Endothelial cell of umbilical vein (primary cell): ENCODE data around the gene SLC8A1. TPM values are rescaled to one million over a fixed set of nuclear protein-coding genes. Genes with fewer than 3 reads are reported as not detected.

Experiments
- BruUV-seq: library from RNA; stranded (reverse); fragments of 400-500 nt; replicated peaks from 2 replicates; lab custom pipeline; 2021; lab: Mats Ljungman, UMichigan
- CTCF ChIA-PET: fragments of 300-600, 350-600 bp; sonication (Branson Sonifier 250); formaldehyde crosslinking; loops from one replicate; lab custom pipeline; 2021; ENCODE audit warnings: antibody characterized with exemption, inconsistent platforms; lab: Charles Lee
- POLR2A ChIA-PET: fragments of 300-600, 350-600 bp; sonication (Branson Sonifier 250); formaldehyde crosslinking; loops from one replicate; lab custom pipeline; 2021; ENCODE audit warnings: antibody characterized with exemption, inconsistent platforms; lab: Charles Lee
- DNase-seq: peaks from one replicate; pipeline ENCODE4 v3.0.0-alpha.2; 2011; ENCODE audit warnings: low read depth, low spot score
- FAIRE-seq: peaks from 2 replicates; lab custom pipeline; 2011; peaks lifted over from hg19 to GRCh38; lab: Jason Lieb, UNC
- H2AFZ ChIP-seq: 2 replicates; pipeline ENCODE4 v1.6.0; 2012; ENCODE audit warnings: low read depth, low read length, control low read depth, inconsistent platforms
- H3K27ac ChIP-seq: 2 replicates; pipeline ENCODE4 v1.5.1; 2011; ENCODE audit warnings: low read depth, mild to moderate bottlenecking, control low read depth, low read length, moderate library complexity; ENCODE audit not compliant: insufficient read depth
- H3K27me3 ChIP-seq, 2 experiments: 2 replicates each; pipeline versions ENCODE4 v1.6.0 to v1.6.1; 2011; ENCODE audit warnings: low read length in 2 of 2, mixed read lengths in 1 of 2; ENCODE audit not compliant: control insufficient read depth in 2 of 2, insufficient read depth in 2 of 2
- H3K36me3 ChIP-seq, 2 experiments: 2 replicates in 1 of 2; 3 replicates in 1 of 2; pipeline ENCODE4 v1.5.1; 2011; ENCODE audit warnings: low read length in 2 of 2, mild to moderate bottlenecking in 1 of 2, moderate library complexity in 1 of 2; ENCODE audit not compliant: control insufficient read depth in 2 of 2, insufficient read depth in 2 of 2; ENCODE audit errors: extremely low read depth in 1 of 2
- H3K4me1 ChIP-seq: 3 replicates; pipeline ENCODE4 v1.5.1; 2011; ENCODE audit warnings: mild to moderate bottlenecking, low read length; ENCODE audit not compliant: control insufficient read depth, insufficient read depth; ENCODE audit errors: extremely low read depth
- H3K4me2 ChIP-seq: 2 replicates; pipeline ENCODE4 v1.6.1; 2011; ENCODE audit warnings: low read length, control low read depth, mixed read lengths; ENCODE audit not compliant: insufficient read depth
- H3K4me3 ChIP-seq, 3 experiments: fragments of 200-600 bp in 1 of 3; sonication (generic), shearing (Covaris generic) in 1 of 3; replicated peaks in 1 of 3; 2 replicates each; pipeline ENCODE4 v1.5.1; 2011 to 2016; ENCODE audit warnings: control low read depth in 3 of 3, low read length in 3 of 3, mild to moderate bottlenecking in 2 of 3, inconsistent platforms in 1 of 3, low read depth in 1 of 3, moderate library complexity in 1 of 3; ENCODE audit not compliant: insufficient read depth in 1 of 3
- H3K79me2 ChIP-seq: 2 replicates; pipeline ENCODE4 v1.6.0; 2012; ENCODE audit warnings: low read length, inconsistent platforms; ENCODE audit not compliant: control insufficient read depth, insufficient read depth
- H3K9ac ChIP-seq: replicated peaks from 2 replicates; pipeline ENCODE3; 2011; ENCODE audit warnings: low read length, control low read depth; ENCODE audit not compliant: insufficient read depth; ENCODE audit errors: extremely low read depth
- H3K9me1 ChIP-seq: replicated peaks from 3 replicates; pipeline ENCODE4 v1.6.0; 2011; ENCODE audit warnings: mild to moderate bottlenecking, low read length; ENCODE audit not compliant: control insufficient read depth, insufficient read depth; ENCODE audit errors: extremely low read depth
- H3K9me3 ChIP-seq: replicated peaks from 2 replicates; pipeline ENCODE4 v1.5.1; 2012; ENCODE audit warnings: low read length, inconsistent platforms; ENCODE audit not compliant: control insufficient read depth, insufficient read depth
- H4K20me1 ChIP-seq: replicated peaks from 2 replicates; pipeline ENCODE3; 2011; ENCODE audit warnings: mild to moderate bottlenecking, low read length; ENCODE audit not compliant: control insufficient read depth, insufficient read depth; ENCODE audit errors: extremely low read depth
- CTCF ChIP-seq, 2 donors: IDR thresholded peaks; 1 replicate in 1 of 2; 2 replicates in 1 of 2; pipeline ENCODE4 v1.5.1; 2011; ENCODE audit warnings: low read length in 2 of 2, mild to moderate bottlenecking in 2 of 2, moderate library complexity in 2 of 2, control low read depth in 1 of 2, inconsistent platforms in 1 of 2, low read depth in 1 of 2; ENCODE audit not compliant: insufficient read depth in 1 of 2; ENCODE audit errors: extremely low read depth in 1 of 2
- EZH2 ChIP-seq: IDR thresholded peaks from 2 replicates; pipeline ENCODE4 v1.6.1; 2012; ENCODE audit warnings: borderline replicate concordance, low read depth, mild to moderate bottlenecking, moderate library complexity, low read length, inconsistent platforms; ENCODE audit not compliant: severe bottlenecking
- FOS ChIP-seq: IDR thresholded peaks from 2 replicates; pipeline ENCODE4 v1.6.1; 2011; ENCODE audit warnings: mild to moderate bottlenecking, low read length, moderate library complexity, borderline replicate concordance; ENCODE audit not compliant: insufficient read depth
- GATA2 ChIP-seq: IDR thresholded peaks from 2 replicates; pipeline ENCODE4 v1.7.0; 2011; ENCODE audit warnings: low read depth, mild to moderate bottlenecking, moderate library complexity, mixed read lengths, low read length; ENCODE audit not compliant: insufficient read length, insufficient read depth
- JUN ChIP-seq: IDR thresholded peaks from 2 replicates; pipeline ENCODE4 v1.6.1; 2011; ENCODE audit warnings: borderline replicate concordance, low read depth; ENCODE audit not compliant: insufficient read length, insufficient read depth
- MYC ChIP-seq: IDR thresholded peaks from one replicate; pipeline ENCODE4 v1.6.1; 2011; ENCODE audit warnings: mild to moderate bottlenecking, low read depth, low read length
- POLR2A ChIP-seq: IDR thresholded peaks from 2 replicates; pipeline ENCODE4 v1.6.1; 2012; ENCODE audit warnings: low read depth, mild to moderate bottlenecking, control low read depth, low read length
- dilution Hi-C: fragments of 300-500 bp; cut with MboI; formaldehyde crosslinking; loops from one replicate; pipeline ENCODE4 v1.15.0; 2019; ENCODE audit warnings: low sequenced_read_pairs; ENCODE audit not compliant: extremely low pct_ligation_motif_present
- intact Hi-C: fragments of 100-400 bp; cut with micrococcal nuclease; formaldehyde crosslinking; loops from one replicate; pipeline ENCODE4 v1.10.0; 2022
- polyA plus RNA-seq, 4 experiments: library from polyadenylated mRNA; depleted of rRNA in 3 of 4; stranded (reverse) in 3 of 4; unstranded in 1 of 4; fragments of >200 nt; gene quantifications; 2 replicates each; pipeline versions ENCODE4 v1.2.1 to v1.2.3, GENCODE V29; 2011 to 2012; ENCODE audit warnings: missing spikeins in 1 of 4
- total RNA-seq: library from RNA; stranded (reverse); gene quantifications from 2 replicates; pipeline ENCODE4 v1.2.3, GENCODE V29; 2021
- TF ChIP-seq, protein P1 (sequence below): IDR thresholded peaks from 2 replicates; pipeline ENCODE4 v1.6.1; 2011; ENCODE audit not compliant: insufficient read depth, insufficient read length

SLC8A1 gene
- total and polyA plus RNA-seq, 2 donors (not counting 3 experiments of a cell fraction or from before 2014, with no cell fraction given), result 0.19 to 1.8 TPM

GRCh38 chr2:40329739-40330030, 122.2 kb downstream of the SLC8A1 start:
- no TSS peak for BruUV-seq
- POLR2A ChIA-PET, result no interaction called here
- TF ChIP-seq CTCF (IDR thresholded peaks at IDR 0.05; ENCODE audit: extremely low read depth in 1 of 2, insufficient read depth in 1 of 2, low read depth in 1 of 2, low read length in 2 of 2), result no peak
- TF ChIP-seq EZH2, result no peak
- TF ChIP-seq GATA2, result no peak
- no peak for TF ChIP-seq FOS
- no peak for TF ChIP-seq JUN
- TF ChIP-seq, protein P1, sequence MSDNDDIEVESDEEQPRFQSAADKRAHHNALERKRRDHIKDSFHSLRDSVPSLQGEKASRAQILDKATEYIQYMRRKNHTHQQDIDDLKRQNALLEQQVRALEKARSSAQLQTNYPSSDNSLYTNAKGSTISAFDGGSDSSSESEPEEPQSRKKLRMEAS, result no peak
- no peak for TF ChIP-seq POLR2A
- no peak for TF ChIP-seq MYC
- Histone ChIP-seq H2AFZ (no peak overlapping the region), H3K27ac (no peak overlapping the region), H3K36me3 (no peaks in the 10 kb centered on the region), H3K9ac (no peak overlapping the region), H3K9me3 (no peaks in the 10 kb centered on the region), H3K79me2 (no peaks in the 10 kb centered on the region), H3K4me1 (peaks cover 24% of the 10 kb centered on the region), H3K9me1 (no peaks in the 10 kb centered on the region), H3K27me3 (no peaks in the 10 kb centered on the region), H4K20me1 (no peaks in the 10 kb centered on the region), H3K4me3 (no peak overlapping the region), H3K4me2 (peak overlapping the region; percentile 28)
- dilution Hi-C loops (no loop called here), intact Hi-C loops (loop anchor here (1.0 kb wide), 1 partner anchor 127 kb away; no protein-coding TSS in a partner anchor)
- peak; percentile 61 for DNase-seq
- no peak for FAIRE-seq
- CTCF ChIA-PET, result interaction anchor here (0.6 to 1.6 kb wide), 4 partner anchors 20 to 153 kb away, joined by 3 to 4 read pairs (median 3); no protein-coding TSS in a partner anchor
